ENCODE results near the gene CLPTM1L.

CLPTM1L gene

DNA sequence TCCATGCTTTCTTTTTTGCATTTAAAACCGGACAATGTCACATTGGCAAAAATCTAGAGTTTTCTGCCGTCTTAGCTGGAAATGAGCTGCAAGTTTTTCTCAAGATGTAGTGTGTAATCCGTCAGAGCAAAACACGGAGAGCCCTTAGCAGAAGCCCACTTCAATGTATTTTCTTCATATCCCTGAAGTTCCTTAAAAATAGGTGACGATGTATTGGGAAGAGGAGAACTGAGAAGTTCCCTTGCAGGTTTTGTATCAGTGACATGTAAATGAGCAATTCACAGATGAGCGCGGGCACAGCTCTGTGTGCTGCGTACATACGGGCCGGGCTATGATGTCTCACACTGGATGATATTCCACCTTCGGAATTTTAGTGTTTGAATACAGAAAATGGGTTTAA is 14.8 kb upstream of the CLPTM1L start:
- DNase-seq (ENCODE audit: low spot score) (no peak), ATAC-seq (ENCODE audit: low read depth) (no peak)
- H3K4me1 ChIP-seq (ENCODE audit: insufficient read depth, poor library complexity, severe bottlenecking), result no peaks in the 10 kb centered on the region
- TF ChIP-seq, protein P1, sequence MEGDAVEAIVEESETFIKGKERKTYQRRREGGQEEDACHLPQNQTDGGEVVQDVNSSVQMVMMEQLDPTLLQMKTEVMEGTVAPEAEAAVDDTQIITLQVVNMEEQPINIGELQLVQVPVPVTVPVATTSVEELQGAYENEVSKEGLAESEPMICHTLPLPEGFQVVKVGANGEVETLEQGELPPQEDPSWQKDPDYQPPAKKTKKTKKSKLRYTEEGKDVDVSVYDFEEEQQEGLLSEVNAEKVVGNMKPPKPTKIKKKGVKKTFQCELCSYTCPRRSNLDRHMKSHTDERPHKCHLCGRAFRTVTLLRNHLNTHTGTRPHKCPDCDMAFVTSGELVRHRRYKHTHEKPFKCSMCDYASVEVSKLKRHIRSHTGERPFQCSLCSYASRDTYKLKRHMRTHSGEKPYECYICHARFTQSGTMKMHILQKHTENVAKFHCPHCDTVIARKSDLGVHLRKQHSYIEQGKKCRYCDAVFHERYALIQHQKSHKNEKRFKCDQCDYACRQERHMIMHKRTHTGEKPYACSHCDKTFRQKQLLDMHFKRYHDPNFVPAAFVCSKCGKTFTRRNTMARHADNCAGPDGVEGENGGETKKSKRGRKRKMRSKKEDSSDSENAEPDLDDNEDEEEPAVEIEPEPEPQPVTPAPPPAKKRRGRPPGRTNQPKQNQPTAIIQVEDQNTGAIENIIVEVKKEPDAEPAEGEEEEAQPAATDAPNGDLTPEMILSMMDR (IDR thresholded peaks at IDR 0.05; ENCODE audit: poor library complexity, severe bottlenecking), result no peak
- no peak overlapping the region for H3K27ac ChIP-seq (ENCODE audit: poor library complexity, severe bottlenecking)
- no peak overlapping the region for H3K4me3 ChIP-seq (ENCODE audit: severe bottlenecking)
- H3K36me3 ChIP-seq (ENCODE audit: low read depth), result no peaks in the 10 kb centered on the region
- peaks cover 43% of the 10 kb centered on the region for H3K27me3 ChIP-seq (ENCODE audit: insufficient read depth, poor library complexity, severe bottlenecking)
- H3K9me3 ChIP-seq (ENCODE audit: severe bottlenecking), result no peaks in the 10 kb centered on the region

DNA sequence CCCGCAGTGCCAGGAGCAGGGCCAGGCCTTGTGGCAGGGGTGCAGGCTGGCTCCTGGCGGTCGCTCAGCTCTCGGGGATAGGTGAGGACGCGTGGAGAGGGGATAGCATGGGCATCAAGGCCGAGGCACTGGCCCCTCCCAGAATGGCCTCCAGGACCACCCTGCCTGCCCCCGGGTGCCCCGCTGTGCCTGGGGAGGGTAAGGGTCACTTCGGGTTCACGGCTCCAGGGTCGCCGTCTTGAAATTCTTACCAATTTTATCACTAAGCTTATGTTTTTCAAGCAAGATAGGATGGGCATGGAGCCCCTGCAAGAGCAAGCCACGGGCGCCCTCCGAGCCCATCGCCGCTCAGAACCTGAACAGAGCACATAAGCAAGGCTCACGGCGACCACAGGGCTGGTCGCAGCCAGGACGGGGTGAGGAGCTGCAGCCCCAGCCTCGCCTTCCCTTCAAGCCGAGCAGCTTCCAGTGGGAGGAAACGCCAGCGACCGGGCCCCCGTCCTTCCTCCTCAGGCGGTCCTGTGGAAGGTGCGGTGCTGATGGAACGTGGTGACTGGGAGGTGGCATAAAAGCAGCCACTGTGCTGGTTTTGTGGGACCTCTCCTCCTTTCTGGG is 14.2 kb upstream of the CLPTM1L start:
- no peak for DNase-seq (ENCODE audit: low spot score)

DNA sequence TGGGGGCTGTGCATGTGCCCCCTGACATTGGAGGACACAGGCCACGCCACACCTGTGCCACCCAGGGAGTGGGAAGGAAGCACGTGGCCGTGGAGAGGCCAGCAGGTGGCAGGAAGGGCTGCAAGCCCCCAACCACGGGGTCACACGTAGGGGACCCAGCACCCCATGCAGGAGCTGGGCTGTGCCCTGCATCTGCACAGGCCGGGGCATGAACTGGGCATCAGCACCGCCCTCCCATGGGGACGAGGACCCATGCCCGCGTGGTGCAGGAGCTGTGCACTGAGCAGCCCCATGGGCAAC is 13.8 kb upstream of the CLPTM1L start:
- no peak for ATAC-seq (ENCODE audit: low read depth)
- H3K27me3 ChIP-seq (ENCODE audit: insufficient read depth, poor library complexity, severe bottlenecking), result peaks cover 32% of the 10 kb centered on the region

More for the DNA sequence above, 14.2 kb upstream of the CLPTM1L start:
- Histone ChIP-seq H3K4me3 (ENCODE audit: severe bottlenecking) (no peak overlapping the region), H3K27ac (ENCODE audit: poor library complexity, severe bottlenecking) (no peak overlapping the region), H3K27me3 (ENCODE audit: insufficient read depth, poor library complexity, severe bottlenecking) (peaks cover 37% of the 10 kb centered on the region), H3K4me1 (ENCODE audit: insufficient read depth, poor library complexity, severe bottlenecking) (no peaks in the 10 kb centered on the region), H3K36me3 (ENCODE audit: low read depth) (no peaks in the 10 kb centered on the region), H3K9me3 (ENCODE audit: severe bottlenecking) (no peaks in the 10 kb centered on the region)
- ATAC-seq (ENCODE audit: low read depth), result no peak
- TF ChIP-seq, protein P1 (IDR thresholded peaks at IDR 0.05; ENCODE audit: poor library complexity, severe bottlenecking), result no peak

DNA sequence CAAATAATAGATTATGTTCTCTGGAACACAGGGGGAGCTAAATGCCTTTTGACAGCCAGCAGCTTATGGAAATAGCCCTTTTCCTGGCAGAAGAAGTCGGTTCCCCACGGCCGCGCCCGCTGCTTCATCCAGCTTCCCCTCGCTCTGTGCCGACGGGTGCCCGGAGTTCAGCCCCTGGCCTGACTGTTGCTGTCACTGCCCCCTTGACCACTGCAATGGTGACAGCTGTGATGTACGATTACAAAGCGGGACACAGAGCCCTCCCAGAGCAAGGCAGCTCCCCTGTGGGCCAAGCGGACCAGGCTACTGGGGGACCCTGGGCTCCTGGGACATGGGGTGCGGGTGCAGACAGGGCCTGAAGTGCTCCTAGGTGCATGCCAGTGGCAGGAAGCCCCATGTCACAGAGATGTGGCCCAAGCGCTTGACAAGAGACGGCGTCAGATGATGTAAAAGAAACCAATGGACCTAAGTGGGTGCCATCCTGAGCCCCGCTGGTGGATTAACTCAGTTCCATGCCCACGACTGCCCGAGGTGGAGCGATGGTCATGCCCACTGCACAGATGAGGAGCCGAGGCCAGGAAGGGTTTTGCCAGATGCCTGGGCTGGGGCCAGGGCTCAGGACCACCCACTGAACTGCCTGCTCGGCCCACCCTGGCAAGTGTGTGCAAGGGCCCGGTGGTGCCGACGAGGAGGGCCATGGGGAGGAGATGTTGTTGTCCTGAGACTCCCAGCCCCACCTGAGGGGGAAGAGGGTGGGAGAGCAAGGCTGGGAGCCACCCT is 13.2 kb upstream of the CLPTM1L start:
- H3K36me3 ChIP-seq (ENCODE audit: low read depth), result no peaks in the 10 kb centered on the region
- TF ChIP-seq, protein P1 (IDR thresholded peaks at IDR 0.05; ENCODE audit: poor library complexity, severe bottlenecking), result no peak
- no peak for ATAC-seq (ENCODE audit: low read depth)

More for the DNA sequence above, 13.8 kb upstream of the CLPTM1L start:
- H3K4me1 ChIP-seq (ENCODE audit: insufficient read depth, poor library complexity, severe bottlenecking), result no peaks in the 10 kb centered on the region
- H3K36me3 ChIP-seq (ENCODE audit: low read depth), result no peaks in the 10 kb centered on the region
- no peak overlapping the region for H3K4me3 ChIP-seq (ENCODE audit: severe bottlenecking)
- no peaks in the 10 kb centered on the region for H3K9me3 ChIP-seq (ENCODE audit: severe bottlenecking)
- DNase-seq (ENCODE audit: low spot score), result no peak
- H3K27ac ChIP-seq (ENCODE audit: poor library complexity, severe bottlenecking), result no peak overlapping the region
- TF ChIP-seq, protein P1 (IDR thresholded peaks at IDR 0.05; ENCODE audit: poor library complexity, severe bottlenecking), result no peak

More for the DNA sequence above, 13.2 kb upstream of the CLPTM1L start:
- DNase-seq (ENCODE audit: low spot score), result no peak
- H3K27me3 ChIP-seq (ENCODE audit: insufficient read depth, poor library complexity, severe bottlenecking), result peaks cover 27% of the 10 kb centered on the region
- H3K27ac ChIP-seq (ENCODE audit: poor library complexity, severe bottlenecking), result no peak overlapping the region
- H3K9me3 ChIP-seq (ENCODE audit: severe bottlenecking), result no peaks in the 10 kb centered on the region
- H3K4me3 ChIP-seq (ENCODE audit: severe bottlenecking), result no peak overlapping the region
- no peaks in the 10 kb centered on the region for H3K4me1 ChIP-seq (ENCODE audit: insufficient read depth, poor library complexity, severe bottlenecking)
